ENCODE data around the gene KIF22. TPM values are rescaled to one million over a fixed set of nuclear protein-coding genes. Genes with fewer than 3 reads are reported as not detected.
A peak's percentile ranks its signal among the peaks of the same experiment; 100 is the strongest.

Gene KIF22
- total RNA-seq, 1 experiment from 2014 or later = 111 TPM

GRCh38 chr16:29809031-29809747, 18.6 kb downstream of the KIF22 start:
- CTCF ChIA-PET = interaction anchor here (1.4 kb wide), 1 partner anchor 8 kb away, joined by 4 read pairs; no protein-coding TSS in a partner anchor
- intact Hi-C loops (cut with micrococcal nuclease; ENCODE audit: unreplicated experiment) (no loop called here), in situ Hi-C loops (cut with HindIII; ENCODE audit: low pct_unique_long_range_greater_than_20kb, low sequenced_read_pairs) (no loop called here)
- Histone ChIP-seq H3K27me3 (ENCODE audit: control insufficient read depth, insufficient read depth, low read length) (no peaks in the 10 kb centered on the region), H3K27ac (ENCODE audit: low read length) (peak overlapping the region; percentile 83), H3K4me3 (ENCODE audit: low read depth in 2 of 2, low read length in 2 of 2) (peak overlapping the region; percentile 83 to 89), H3K9me3 (ENCODE audit: control insufficient read depth, insufficient read depth, low read depth, low read length) (no peaks in the 10 kb centered on the region), H3K36me3 (ENCODE audit: control insufficient read depth, insufficient read depth, low read length) (peaks cover 11% of the 10 kb centered on the region; the same call in 1 of the 2 replicates), H3K4me1 (ENCODE audit: control insufficient read depth, insufficient read depth, low read length) (peaks cover 34% of the 10 kb centered on the region)
- TF ChIP-seq TCF7L2 (IDR thresholded peaks at IDR 0.05; ENCODE audit: low read depth, low read length) (no peak), REST (IDR thresholded peaks at IDR 0.05; ENCODE audit: insufficient read depth in 1 of 2, low read depth in 2 of 2, low read length in 1 of 2) (no peak), POLR2AphosphoS5 (IDR thresholded peaks at IDR 0.05; ENCODE audit: low read depth, low read length) (no peak; the same call in 1 of the 2 replicates), CTCF (IDR thresholded peaks at IDR 0.05) (no peak), SIN3A (IDR thresholded peaks at IDR 0.05; ENCODE audit: borderline replicate concordance, insufficient read depth, low read depth, low read length) (no peak)
- POLR2A ChIA-PET = interaction anchor here (0.5 kb wide), 1 partner anchor 899 kb away, joined by 9 read pairs; no protein-coding TSS in a partner anchor
- no peak for DNase-seq (ENCODE audit: low read depth, low spot score)
- no TSS peak for BruUV-seq (replicated peaks)
- no peak for ATAC-seq

GRCh38 chr16:29809850-29810698, 19.5 kb downstream of the KIF22 start:
- H3K27me3 ChIP-seq (ENCODE audit: control insufficient read depth, insufficient read depth, low read length) = no peaks in the 10 kb centered on the region
- POLR2A ChIA-PET = no interaction called here
- no TSS peak for BruUV-seq (replicated peaks)
- no peaks in the 10 kb centered on the region for H3K9me3 ChIP-seq (ENCODE audit: control insufficient read depth, insufficient read depth, low read depth, low read length)
- DNase-seq (ENCODE audit: low read depth, low spot score) (no peak), ATAC-seq (no peak)
- H3K27ac ChIP-seq (ENCODE audit: low read length) = peak overlapping the region; percentile 83
- CTCF ChIA-PET = interaction anchor here (0.6 kb wide), 1 partner anchor 19 kb away, joined by 8 read pairs; no protein-coding TSS in a partner anchor
- intact Hi-C loops (cut with micrococcal nuclease; ENCODE audit: unreplicated experiment) (loop anchor here (10.0 kb wide), 1 partner anchor 115 kb away; no protein-coding TSS in a partner anchor), in situ Hi-C loops (cut with HindIII; ENCODE audit: low pct_unique_long_range_greater_than_20kb, low sequenced_read_pairs) (no loop called here)
- peak overlapping the region; percentile 83 to 89 for H3K4me3 ChIP-seq (ENCODE audit: low read depth in 2 of 2, low read length in 2 of 2)
- peaks cover 7% of the 10 kb centered on the region; the same call in 1 of the 2 replicates for H3K36me3 ChIP-seq (ENCODE audit: control insufficient read depth, insufficient read depth, low read length)
- no peak for TF ChIP-seq TCF7L2 (IDR thresholded peaks at IDR 0.05; ENCODE audit: low read depth, low read length)
- no peak for TF ChIP-seq SIN3A (IDR thresholded peaks at IDR 0.05; ENCODE audit: borderline replicate concordance, insufficient read depth, low read depth, low read length)
- no peak for TF ChIP-seq CTCF (IDR thresholded peaks at IDR 0.05)
- TF ChIP-seq REST (IDR thresholded peaks at IDR 0.05; ENCODE audit: insufficient read depth in 1 of 2, low read depth in 2 of 2, low read length in 1 of 2) = no peak
- TF ChIP-seq POLR2AphosphoS5 (IDR thresholded peaks at IDR 0.05; ENCODE audit: low read depth, low read length) = peak; percentile 68
- peaks cover 34% of the 10 kb centered on the region for H3K4me1 ChIP-seq (ENCODE audit: control insufficient read depth, insufficient read depth, low read length)
